ENCODE measurements around the gene MMEL1.

DNA sequence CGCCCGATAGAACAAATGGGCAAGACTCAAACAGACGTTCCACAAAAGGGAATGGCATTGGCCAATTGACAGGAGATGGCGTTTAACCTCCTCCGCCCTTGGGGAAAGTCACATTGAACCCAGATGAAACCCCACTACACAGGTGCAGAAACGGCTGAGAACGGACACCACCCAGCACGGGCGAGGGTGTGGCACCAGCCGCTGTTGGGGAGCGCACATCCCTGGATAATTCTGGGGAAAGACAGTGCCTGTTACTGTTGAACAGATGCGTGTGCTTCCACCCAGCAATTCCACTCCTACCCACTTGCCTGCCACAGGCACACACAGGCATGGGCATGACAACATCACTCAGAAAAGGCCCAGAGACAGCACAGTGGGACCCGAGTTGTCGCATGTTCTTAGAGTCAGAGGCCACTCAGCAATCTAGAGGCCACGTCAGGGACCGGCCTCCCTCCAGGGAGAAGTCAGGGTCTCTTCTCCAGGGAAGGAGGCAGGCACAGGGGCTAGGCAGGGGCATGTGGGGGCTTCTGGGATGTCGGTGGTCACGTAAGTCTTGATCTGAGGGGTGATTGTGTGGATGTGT lies 31.0 kb downstream of the MMEL1 start:
- no peak for TF ChIP-seq POLR2A (IDR thresholded peaks at IDR 0.05)
- TF ChIP-seq, protein P1, sequence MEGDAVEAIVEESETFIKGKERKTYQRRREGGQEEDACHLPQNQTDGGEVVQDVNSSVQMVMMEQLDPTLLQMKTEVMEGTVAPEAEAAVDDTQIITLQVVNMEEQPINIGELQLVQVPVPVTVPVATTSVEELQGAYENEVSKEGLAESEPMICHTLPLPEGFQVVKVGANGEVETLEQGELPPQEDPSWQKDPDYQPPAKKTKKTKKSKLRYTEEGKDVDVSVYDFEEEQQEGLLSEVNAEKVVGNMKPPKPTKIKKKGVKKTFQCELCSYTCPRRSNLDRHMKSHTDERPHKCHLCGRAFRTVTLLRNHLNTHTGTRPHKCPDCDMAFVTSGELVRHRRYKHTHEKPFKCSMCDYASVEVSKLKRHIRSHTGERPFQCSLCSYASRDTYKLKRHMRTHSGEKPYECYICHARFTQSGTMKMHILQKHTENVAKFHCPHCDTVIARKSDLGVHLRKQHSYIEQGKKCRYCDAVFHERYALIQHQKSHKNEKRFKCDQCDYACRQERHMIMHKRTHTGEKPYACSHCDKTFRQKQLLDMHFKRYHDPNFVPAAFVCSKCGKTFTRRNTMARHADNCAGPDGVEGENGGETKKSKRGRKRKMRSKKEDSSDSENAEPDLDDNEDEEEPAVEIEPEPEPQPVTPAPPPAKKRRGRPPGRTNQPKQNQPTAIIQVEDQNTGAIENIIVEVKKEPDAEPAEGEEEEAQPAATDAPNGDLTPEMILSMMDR (IDR thresholded peaks at IDR 0.05) = no peak

Measured in prostate gland (tissue), 2 donors.